Measurements from ENCODE around the gene PEX7. TPM values are rescaled to one million over a fixed set of nuclear protein-coding genes. Genes with fewer than 3 reads are reported as not detected.
"Not testable (repeated sequence)": the region's sequence is repeated elsewhere in the genome, so short reads cannot be mapped to it uniquely, and the experiment has no call there.

The PEX7 gene
- total RNA-seq, 1 experiment from 2014 or later = 9.9 TPM

- Histone ChIP-seq H4K20me1 (ENCODE audit: low read length) (no peaks in the 10 kb centered on the region), H3K9me3 (ENCODE audit: low read length) (no peaks in the 10 kb centered on the region), H3K79me2 (ENCODE audit: low read length) (no peaks in the 10 kb centered on the region), H3K27me3 (ENCODE audit: low read length) (no peaks in the 10 kb centered on the region), H3K9ac (ENCODE audit: low read length) (no peak overlapping the region), H3K4me3 (ENCODE audit: low read length) (no peak overlapping the region), H3K4me2 (ENCODE audit: low read length) (no peak overlapping the region), H3K27ac (ENCODE audit: low read length) (no peak overlapping the region), H3F3A (ENCODE audit: low read length, unreplicated experiment) (no peaks in the 10 kb centered on the region), H2AFZ (ENCODE audit: low read length) (no peak overlapping the region), H3K9me2 (replicated peaks; ENCODE audit: low read length) (no peaks in the 10 kb centered on the region), H3K4me1 (ENCODE audit: insufficient read depth, low read length) (no peaks in the 10 kb centered on the region), H3K36me3 (ENCODE audit: low read depth, low read length) (no peaks in the 10 kb centered on the region)
- intact Hi-C loops (cut with micrococcal nuclease) = no loop called here
- ATAC-seq = no peak
- BruUV-seq (replicated peaks) = no TSS peak
- TF ChIP-seq EZH2 (IDR thresholded peaks at IDR 0.05; ENCODE audit: low read length, unreplicated experiment) (no peak), EZH2phosphoT487 (IDR thresholded peaks at IDR 0.05; ENCODE audit: borderline replicate concordance, low read length) (no peak)
- TF ChIP-seq, protein P1, sequence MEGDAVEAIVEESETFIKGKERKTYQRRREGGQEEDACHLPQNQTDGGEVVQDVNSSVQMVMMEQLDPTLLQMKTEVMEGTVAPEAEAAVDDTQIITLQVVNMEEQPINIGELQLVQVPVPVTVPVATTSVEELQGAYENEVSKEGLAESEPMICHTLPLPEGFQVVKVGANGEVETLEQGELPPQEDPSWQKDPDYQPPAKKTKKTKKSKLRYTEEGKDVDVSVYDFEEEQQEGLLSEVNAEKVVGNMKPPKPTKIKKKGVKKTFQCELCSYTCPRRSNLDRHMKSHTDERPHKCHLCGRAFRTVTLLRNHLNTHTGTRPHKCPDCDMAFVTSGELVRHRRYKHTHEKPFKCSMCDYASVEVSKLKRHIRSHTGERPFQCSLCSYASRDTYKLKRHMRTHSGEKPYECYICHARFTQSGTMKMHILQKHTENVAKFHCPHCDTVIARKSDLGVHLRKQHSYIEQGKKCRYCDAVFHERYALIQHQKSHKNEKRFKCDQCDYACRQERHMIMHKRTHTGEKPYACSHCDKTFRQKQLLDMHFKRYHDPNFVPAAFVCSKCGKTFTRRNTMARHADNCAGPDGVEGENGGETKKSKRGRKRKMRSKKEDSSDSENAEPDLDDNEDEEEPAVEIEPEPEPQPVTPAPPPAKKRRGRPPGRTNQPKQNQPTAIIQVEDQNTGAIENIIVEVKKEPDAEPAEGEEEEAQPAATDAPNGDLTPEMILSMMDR (conservative IDR thresholded peaks at IDR 0.05; ENCODE audit: low read depth, low read length) = no peak
- CTCF ChIA-PET = no interaction called here
- POLR2A ChIA-PET (ENCODE audit: unreplicated experiment) = no interaction called here
- DNase-seq = no peak
Measured at GRCh38 chr6:136840276-136841001, 18.0 kb downstream of the PEX7 start.

DNA sequence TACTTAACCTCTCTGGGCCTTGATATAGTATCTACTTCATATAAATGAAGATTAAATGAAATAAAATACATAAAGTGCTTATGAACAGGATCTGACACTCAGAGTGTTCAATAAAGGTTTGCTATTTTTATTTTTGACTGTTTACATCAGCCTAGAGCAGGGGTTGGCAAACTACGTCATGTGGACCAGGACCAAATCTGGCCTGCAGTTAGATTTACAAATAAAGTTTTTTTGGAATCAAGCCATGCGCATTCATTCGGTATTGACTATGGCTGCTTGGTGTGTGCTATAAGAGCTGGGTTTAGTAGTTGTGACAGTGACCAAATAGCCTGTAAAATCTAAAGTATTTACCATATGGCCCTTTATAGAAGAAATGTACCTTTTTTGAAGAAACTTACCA lies 20.8 kb downstream of the PEX7 start:
- intact Hi-C loops (cut with micrococcal nuclease) = no loop called here
- no peaks in the 10 kb centered on the region for H3K9me2 ChIP-seq (replicated peaks; ENCODE audit: low read length)
- no peaks in the 10 kb centered on the region for H3K4me1 ChIP-seq (ENCODE audit: insufficient read depth, low read length)
- ChIA-PET POLR2A (ENCODE audit: unreplicated experiment) (no interaction called here), CTCF (no interaction called here)
- H4K20me1 ChIP-seq (ENCODE audit: low read length) = no peaks in the 10 kb centered on the region
- H3K4me3 ChIP-seq (ENCODE audit: low read length) = no peak overlapping the region
- no TSS peak for BruUV-seq (replicated peaks)
- no peaks in the 10 kb centered on the region for H3F3A ChIP-seq (ENCODE audit: low read length, unreplicated experiment)
- H3K79me2 ChIP-seq (ENCODE audit: low read length) = no peaks in the 10 kb centered on the region
- ATAC-seq (no peak), DNase-seq (no peak)
- H3K27ac ChIP-seq (ENCODE audit: low read length) = no peak overlapping the region
- no peaks in the 10 kb centered on the region for H3K36me3 ChIP-seq (ENCODE audit: low read depth, low read length)
- no peak for TF ChIP-seq EZH2phosphoT487 (IDR thresholded peaks at IDR 0.05; ENCODE audit: borderline replicate concordance, low read length)
- TF ChIP-seq EZH2 (IDR thresholded peaks at IDR 0.05; ENCODE audit: low read length, unreplicated experiment) = no peak
- TF ChIP-seq, protein P1 (conservative IDR thresholded peaks at IDR 0.05; ENCODE audit: low read depth, low read length) = no peak
- no peaks in the 10 kb centered on the region for H3K27me3 ChIP-seq (ENCODE audit: low read length)
- no peak overlapping the region for H3K9ac ChIP-seq (ENCODE audit: low read length)
- no peaks in the 10 kb centered on the region for H3K9me3 ChIP-seq (ENCODE audit: low read length)
- no peak overlapping the region for H2AFZ ChIP-seq (ENCODE audit: low read length)
- H3K4me2 ChIP-seq (ENCODE audit: low read length) = no peak overlapping the region

- Histone ChIP-seq H3K27me3 (ENCODE audit: low read length) (no peaks in the 10 kb centered on the region), H3K4me2 (ENCODE audit: low read length) (no peak overlapping the region), H4K20me1 (ENCODE audit: low read length) (no peaks in the 10 kb centered on the region), H3K4me1 (ENCODE audit: insufficient read depth, low read length) (no peaks in the 10 kb centered on the region), H3F3A (ENCODE audit: low read length, unreplicated experiment) (no peaks in the 10 kb centered on the region), H3K79me2 (ENCODE audit: low read length) (no peaks in the 10 kb centered on the region), H3K9me2 (replicated peaks; ENCODE audit: low read length) (no peaks in the 10 kb centered on the region), H3K36me3 (ENCODE audit: low read depth, low read length) (no peaks in the 10 kb centered on the region), H3K9ac (ENCODE audit: low read length) (no peak overlapping the region), H3K9me3 (ENCODE audit: low read length) (no peaks in the 10 kb centered on the region), H3K4me3 (ENCODE audit: low read length) (no peak overlapping the region), H3K27ac (ENCODE audit: low read length) (no peak overlapping the region), H2AFZ (ENCODE audit: low read length) (no peak overlapping the region)
- ATAC-seq = no peak
- intact Hi-C loops (cut with micrococcal nuclease) = loop anchor here (1.0 to 5.0 kb wide), 3 partner anchors 168 to 356 kb away; no protein-coding TSS in a partner anchor
- POLR2A ChIA-PET (ENCODE audit: unreplicated experiment) = no interaction called here
- BruUV-seq (replicated peaks) = no TSS peak
- peak; percentile 64 for DNase-seq
- TF ChIP-seq EZH2phosphoT487 (IDR thresholded peaks at IDR 0.05; ENCODE audit: borderline replicate concordance, low read length) = no peak
- TF ChIP-seq, protein P1 (conservative IDR thresholded peaks at IDR 0.05; ENCODE audit: low read depth, low read length) = peak; percentile 62
- CTCF ChIA-PET = no interaction called here
Measured at GRCh38 chr6:136846046-136846445, 23.7 kb downstream of the PEX7 start.

GRCh38 chr6:136846477-136846876 lies 24.1 kb downstream of the PEX7 start:
- H3K9me2 ChIP-seq (replicated peaks; ENCODE audit: low read length); BruUV-seq (replicated peaks); ATAC-seq; H4K20me1 ChIP-seq (ENCODE audit: low read length); H3K9ac ChIP-seq (ENCODE audit: low read length); H3K79me2 ChIP-seq (ENCODE audit: low read length); H3F3A ChIP-seq (ENCODE audit: low read length, unreplicated experiment); H3K27ac ChIP-seq (ENCODE audit: low read length); H3K27me3 ChIP-seq (ENCODE audit: low read length); H3K4me1 ChIP-seq (ENCODE audit: insufficient read depth, low read length); H3K4me2 ChIP-seq (ENCODE audit: low read length); H3K36me3 ChIP-seq (ENCODE audit: low read depth, low read length); H2AFZ ChIP-seq (ENCODE audit: low read length); H3K4me3 ChIP-seq (ENCODE audit: low read length); DNase-seq; CTCF ChIA-PET; H3K9me3 ChIP-seq (ENCODE audit: low read length); POLR2A ChIA-PET (ENCODE audit: unreplicated experiment): not testable (repeated sequence)
- intact Hi-C loops (cut with micrococcal nuclease) = loop anchor here (1.0 to 5.0 kb wide), 3 partner anchors 168 to 356 kb away; no protein-coding TSS in a partner anchor

All from PC-3 (cell line).